GM12878 (cell line): Measurements from ENCODE around the gene COX11. TPM values are rescaled to one million over a fixed set of nuclear protein-coding genes. Genes with fewer than 3 reads are reported as not detected.
A peak's percentile ranks its signal among the peaks of the same experiment; 100 is the strongest.

Source experiments
- ATAC-seq: fragments of 200-7000 bp; cut with Tn5 transposase; 3 replicates; pipeline ENCODE4 v1.9.1; 2020; ENCODE audit warnings: mild to moderate bottlenecking, moderate library complexity
- BruUV-seq: library from RNA; stranded (reverse); fragments of 400-500 nt; replicated peaks from 2 replicates; lab custom pipeline; 2021; lab: Mats Ljungman, UMichigan
- CTCF ChIA-PET: fragments of 300-600 bp; sonication (Branson Sonifier 250); formaldehyde crosslinking; extraction: SDS; loops from one replicate; lab custom pipeline; 2021; ENCODE audit warnings: inconsistent platforms; lab: Yijun Ruan, JAX
- POLR2A ChIA-PET: fragments of 350-600 bp; formaldehyde crosslinking; extraction: SDS; loops from one replicate; lab custom pipeline; 2021; ENCODE audit warnings: inconsistent platforms; lab: Charles Lee
- RAD21 ChIA-PET: fragments of 300-600 bp; sonication (Branson Sonifier 250); formaldehyde crosslinking; loops from one replicate; lab custom pipeline; 2023; ENCODE audit warnings: antibody characterized with exemption; ENCODE audit not compliant: unreplicated experiment; lab: Charles Lee
- SMC1A ChIA-PET: fragments of 300-600 bp; sonication (Branson Sonifier 250); formaldehyde crosslinking; loops from one replicate; lab custom pipeline; 2023; ENCODE audit not compliant: unreplicated experiment, uncharacterized antibody; lab: Charles Lee
- DNase-seq: peaks from one replicate; pipeline ENCODE4 v3.0.0-alpha.2; 2011; ENCODE audit warnings: low read depth, low spot score
- FAIRE-seq: peaks from 3 replicates; lab custom pipeline; 2011; peaks lifted over from hg19 to GRCh38; lab: Jason Lieb, UNC
- H2AFZ ChIP-seq: 2 replicates; pipeline ENCODE4 v1.6.0; 2011; ENCODE audit warnings: low read depth, low read length, control low read depth; ENCODE audit not compliant: control insufficient read depth
- H3K27ac ChIP-seq: 2 replicates; pipeline ENCODE4 v1.5.1; 2011; ENCODE audit warnings: control low read depth; ENCODE audit not compliant: control insufficient read depth, insufficient read depth
- H3K27me3 ChIP-seq, 2 experiments: replicated peaks in 1 of 2; 2 replicates each; pipeline versions ENCODE4 v1.6.0 to v1.6.1; 2011; ENCODE audit warnings: low read length in 1 of 2; ENCODE audit not compliant: control insufficient read depth in 2 of 2, insufficient read depth in 2 of 2
- H3K36me3 ChIP-seq, 2 experiments: 2 replicates each; pipeline ENCODE4 v1.5.1; 2011; ENCODE audit warnings: low read length in 1 of 2; ENCODE audit not compliant: control insufficient read depth in 2 of 2, insufficient read depth in 2 of 2
- H3K4me1 ChIP-seq: 2 replicates; pipeline ENCODE4 v1.6.1; 2011; ENCODE audit warnings: mild to moderate bottlenecking, low read length, moderate library complexity, mixed read lengths; ENCODE audit not compliant: control insufficient read depth, insufficient read depth
- H3K4me2 ChIP-seq: 2 replicates; pipeline ENCODE4 v1.6.0; 2011; ENCODE audit warnings: control low read depth; ENCODE audit not compliant: control insufficient read depth, insufficient read depth
- H3K4me3 ChIP-seq: fragments of 200-600 bp; sonication (generic); 2 replicates; pipeline ENCODE4 v1.5.1; 2016
- H3K79me2 ChIP-seq: 2 replicates; pipeline ENCODE4 v1.6.0; 2011; ENCODE audit warnings: low read length; ENCODE audit not compliant: control insufficient read depth, insufficient read depth
- H3K9ac ChIP-seq: 2 replicates; pipeline ENCODE4 v1.8.0; 2011; ENCODE audit warnings: low read length, control low read depth, mixed read lengths; ENCODE audit not compliant: control insufficient read depth, insufficient read depth
- H3K9me3 ChIP-seq: replicated peaks from 3 replicates; pipeline ENCODE4 v1.5.1; 2011; ENCODE audit warnings: mild to moderate bottlenecking, low read length; ENCODE audit not compliant: control insufficient read depth, insufficient read depth
- H4K20me1 ChIP-seq: 2 replicates; pipeline ENCODE4 v1.6.0; 2011; ENCODE audit not compliant: control insufficient read depth, insufficient read depth
- ATF3 ChIP-seq: IDR thresholded peaks from 2 replicates; pipeline ENCODE4 v1.6.1; 2011; ENCODE audit warnings: low read depth, mild to moderate bottlenecking, low read length, moderate library complexity, borderline replicate concordance; ENCODE audit errors: extremely low read depth
- BACH1 ChIP-seq: fragments of 450-650 bp; IDR thresholded peaks from 2 replicates; pipeline ENCODE4 v1.6.1; 2017; ENCODE audit warnings: mild to moderate bottlenecking, borderline replicate concordance
- BHLHE40 ChIP-seq, 2 experiments: fragments of 450-650 bp in 1 of 2; IDR thresholded peaks; 2 replicates each; pipeline ENCODE4 v1.6.1; 2011 to 2017; ENCODE audit warnings: low read depth in 2 of 2, borderline replicate concordance in 1 of 2, improper control_type of control experiment in 1 of 2, low read length in 1 of 2, mild to moderate bottlenecking in 1 of 2
- CTCF ChIP-seq, 3 experiments: IDR thresholded peaks in 2 of 3; conservative IDR thresholded peaks in 1 of 3; 2 replicates each; pipeline ENCODE4 v1.5.1; 2011; ENCODE audit warnings: low read depth in 3 of 3, low read length in 3 of 3, mild to moderate bottlenecking in 3 of 3, control low read depth in 2 of 3, moderate library complexity in 2 of 3, inconsistent platforms in 1 of 3, mixed read lengths in 1 of 3; ENCODE audit not compliant: control insufficient read depth in 2 of 3, insufficient read depth in 1 of 3; ENCODE audit errors: extremely low read depth in 1 of 3
- HDAC6 ChIP-seq: fragments of 200-600 bp; sonication (generic); IDR thresholded peaks from one replicate; pipeline ENCODE4 v1.8.0; 2017; ENCODE audit warnings: antibody characterized with exemption; ENCODE audit not compliant: unreplicated experiment
- MEF2A ChIP-seq: IDR thresholded peaks from 2 replicates; pipeline ENCODE4 v1.6.1; 2011; ENCODE audit warnings: low read depth, mild to moderate bottlenecking, low read length, moderate library complexity; ENCODE audit not compliant: insufficient read depth
- NFYB ChIP-seq: IDR thresholded peaks from 2 replicates; pipeline ENCODE4 v1.6.1; 2011; ENCODE audit warnings: low read depth, mild to moderate bottlenecking, low read length, improper control_type of control experiment, moderate library complexity; ENCODE audit not compliant: insufficient read depth
- PML ChIP-seq: IDR thresholded peaks from 2 replicates; pipeline ENCODE4 v1.6.1; 2012; ENCODE audit warnings: low read length, inconsistent platforms
- RAD21 ChIP-seq: IDR thresholded peaks from 2 replicates; pipeline ENCODE4 v1.6.1; 2011; ENCODE audit warnings: mild to moderate bottlenecking, low read depth, low read length, moderate library complexity; ENCODE audit not compliant: insufficient read depth
- RB1 ChIP-seq: fragments of 450-650 bp; formaldehyde crosslinking; IDR thresholded peaks from 2 replicates; pipeline ENCODE4 v1.6.1; 2017; ENCODE audit warnings: mild to moderate bottlenecking, borderline replicate concordance
- SMAD1 ChIP-seq: fragments of 450-650 bp; IDR thresholded peaks from 2 replicates; pipeline ENCODE4 v1.6.1; 2018; ENCODE audit warnings: mild to moderate bottlenecking, low read depth; ENCODE audit not compliant: partially characterized antibody
- SP1 ChIP-seq: IDR thresholded peaks from one replicate; pipeline ENCODE4 v1.6.1; 2011; ENCODE audit warnings: low read depth, low read length
- ZBTB4 ChIP-seq: fragments of 450-650 bp; formaldehyde crosslinking; IDR thresholded peaks from 2 replicates; pipeline ENCODE4 v1.4.0; 2022; ENCODE audit warnings: mild to moderate bottlenecking, moderate library complexity
- WGBS: methylation state at CpG from one replicate; pipeline ENCODE4 v1.1.6; 2016; ENCODE audit warnings: low lambda C conversion rate; ENCODE audit not compliant: insufficient replicate concordance, insufficient coverage; ENCODE audit errors: missing lambda C conversion rate; 5-methylcytosine and 5-hydroxymethylcytosine counted together
- in situ Hi-C: fragments of 300-500 bp; cut with MboI; formaldehyde crosslinking; loops from 9 replicates; pipeline ENCODE4 v1.14.3; 2018; ENCODE audit warnings: mixed read lengths
- intact Hi-C: fragments of 100-400 bp; cut with micrococcal nuclease; formaldehyde crosslinking; loops from one replicate; pipeline ENCODE4 v1.14.2; 2022; ENCODE audit not compliant: unreplicated experiment
- polyA plus RNA-seq, 11 experiments: library from polyadenylated mRNA; depleted of rRNA in 4 of 11; unstranded in 6 of 11; stranded (reverse) in 5 of 11; fragments of >200 nt; fragmentation: Nextera tagmentation in 4 of 11; fragmentation: Illumina TruSeq in 1 of 11; extraction: Ambion mirVana in 4 of 11; extraction: Trizol in 1 of 11; gene quantifications; 1 replicate in 1 of 11; 2 replicates in 10 of 11; pipeline versions ENCODE4 v1.2.1 to v1.2.3, GENCODE V29; 2011 to 2016; ENCODE audit warnings: inconsistent platforms in 2 of 11, missing spikeins in 2 of 11, low read depth in 1 of 11
- total RNA-seq, 4 experiments: library from RNA; depleted of rRNA in 3 of 4; stranded (reverse); fragments of >200 nt in 3 of 4; fragmentation: Illumina TruSeq in 1 of 4; extraction: Trizol in 1 of 4; gene quantifications; 2 replicates each; pipeline versions ENCODE4 v1.2.1 to v1.2.3, GENCODE V29; 2013 to 2021

Gene COX11
- total and polyA plus RNA-seq, 10 of the 15 experiments (the other 5 are each of a cell fraction or from before 2014, with no cell fraction given), result 13.8 to 69.4 (median 50.8) TPM

GRCh38 chr17:55005520-55005919 is 37.1 kb upstream of the COX11 start:
- Histone ChIP-seq H3K9ac (no peak overlapping the region), H4K20me1 (no peaks in the 10 kb centered on the region), H3K9me3 (no peaks in the 10 kb centered on the region), H3K27ac (no peak overlapping the region), H3K79me2 (no peaks in the 10 kb centered on the region), H2AFZ (no peak overlapping the region), H3K27me3 (no peaks in the 10 kb centered on the region), H3K4me2 (no peak overlapping the region), H3K36me3 (no peaks in the 10 kb centered on the region), H3K4me1 (no peaks in the 10 kb centered on the region), H3K4me3 (no peak overlapping the region)
- POLR2A ChIA-PET, result no interaction called here
- RAD21 ChIA-PET, result interaction anchor here (1.0 to 1.9 kb wide), 2 partner anchors 12 to 14 kb away, joined by 4 to 11 read pairs; no protein-coding TSS in a partner anchor
- no peak for DNase-seq
- intact Hi-C loops, result no loop called here
- CTCF ChIA-PET, result interaction anchor here (0.6 to 6.0 kb wide), 17 partner anchors 9 to 372 kb away, joined by 3 to 63 read pairs (median 3); partner anchors contain the start of gene STXBP4
- TF ChIP-seq ATF3, result no peak
- no peak for TF ChIP-seq ZBTB4 (CRISPR knock-in tag)
- TF ChIP-seq SP1, result no peak
- TF ChIP-seq HDAC6, result no peak
- no peak for TF ChIP-seq SMAD1
- TF ChIP-seq BACH1, result no peak
- 0 out of 2 replicates have a peak, but pooled peaks have one; percentile 21 for TF ChIP-seq RAD21
- peak; percentile 47 to 58 (median 53) for TF ChIP-seq CTCF (IDR thresholded peaks at IDR 0.05 in 2 of 3, conservative IDR thresholded peaks at IDR 0.05 in 1 of 3; ENCODE audit: control insufficient read depth in 2 of 3, extremely low read depth in 1 of 3, insufficient read depth in 1 of 3, low read depth in 3 of 3, low read length in 3 of 3)
- TF ChIP-seq BHLHE40 (IDR thresholded peaks at IDR 0.05; ENCODE audit: borderline replicate concordance in 1 of 2, low read depth in 2 of 2, low read length in 1 of 2), result no peak
- no peak for TF ChIP-seq MEF2A
- TF ChIP-seq NFYB, result no peak
- no peak for TF ChIP-seq RB1
- TF ChIP-seq PML, result no peak
- BruUV-seq, result no TSS peak
- WGBS, result 92% methylated on average over 1 of the region's 1 CpG
- SMC1A ChIA-PET, result interaction anchor here (1.1 to 2.6 kb wide), 9 partner anchors 9 to 349 kb away, joined by 3 to 16 read pairs (median 4); no protein-coding TSS in a partner anchor
- peak; percentile 69 for FAIRE-seq
- in situ Hi-C loops, result no loop called here
- peak; percentile 80 for ATAC-seq
